IMR-90 (cell line): Measurements from ENCODE around the gene NLRC5. TPM values are rescaled to one million over a fixed set of nuclear protein-coding genes. Genes with fewer than 3 reads are reported as not detected.

Experiments used
- ATAC-seq: fragments of 200-7000 bp; cut with Tn5 transposase; 2 replicates; pipeline ENCODE4 v1.9.1; 2020; ENCODE audit warnings: low read depth, mild to moderate bottlenecking, moderate library complexity
- BruUV-seq: library from RNA; stranded (reverse); fragments of 400-500 nt; replicated peaks from 2 replicates; lab custom pipeline; 2021; lab: Mats Ljungman, UMichigan
- CTCF ChIA-PET: fragments of 300-600 bp; formaldehyde crosslinking; extraction: SDS; loops from one replicate; lab custom pipeline; 2021; ENCODE audit warnings: antibody characterized with exemption; lab: Yijun Ruan, JAX
- POLR2A ChIA-PET: fragments of 300-600 bp; sonication (Branson Sonifier 250); formaldehyde crosslinking; loops from one replicate; lab custom pipeline; 2022; ENCODE audit warnings: antibody characterized with exemption; ENCODE audit not compliant: unreplicated experiment; lab: Charles Lee
- DNase-seq: peaks from one replicate; pipeline ENCODE4 v3.0.0; 2013
- H2AFZ ChIP-seq: replicated peaks from 2 replicates; pipeline ENCODE3; 2013; ENCODE audit warnings: low read length, mild to moderate bottlenecking; ENCODE audit not compliant: poor library complexity
- H2AK5ac ChIP-seq: 2 replicates; pipeline ENCODE4 v1.6.1; 2013; ENCODE audit warnings: low read depth, low read length, inconsistent platforms
- H2AK9ac ChIP-seq: replicated peaks from 2 replicates; pipeline ENCODE3; 2013; ENCODE audit warnings: mild to moderate bottlenecking, low read depth, low read length, moderate library complexity; ENCODE audit not compliant: poor library complexity
- H2BK120ac ChIP-seq: 2 replicates; pipeline ENCODE4 v1.6.1; 2013; ENCODE audit warnings: low read depth, low read length, inconsistent platforms
- H2BK15ac ChIP-seq: 3 replicates; pipeline ENCODE4 v1.6.1; 2013; ENCODE audit warnings: low read depth, low read length, inconsistent platforms
- H2BK20ac ChIP-seq: 2 replicates; pipeline ENCODE4 v1.6.1; 2013; ENCODE audit warnings: low read depth, mild to moderate bottlenecking, inconsistent platforms, low read length, moderate library complexity
- H2BK5ac ChIP-seq: 2 replicates; pipeline ENCODE4 v1.6.1; 2013; ENCODE audit warnings: mild to moderate bottlenecking, low read depth, low read length, inconsistent platforms; ENCODE audit not compliant: poor library complexity, severe bottlenecking
- H3K14ac ChIP-seq: replicated peaks from 2 replicates; pipeline ENCODE4 v1.6.1; 2013; ENCODE audit warnings: low read depth, low read length, inconsistent platforms
- H3K18ac ChIP-seq: 2 replicates; pipeline ENCODE4 v1.6.1; 2013; ENCODE audit warnings: low read depth, low read length, control low read depth
- H3K23ac ChIP-seq: 2 replicates; pipeline ENCODE4 v1.6.1; 2013; ENCODE audit warnings: low read depth, low read length, inconsistent platforms
- H3K27ac ChIP-seq: 2 replicates; pipeline ENCODE4 v1.5.1; 2013; ENCODE audit warnings: mild to moderate bottlenecking, control low read depth, low read length; ENCODE audit not compliant: insufficient read depth
- H3K27me3 ChIP-seq: 2 replicates; pipeline ENCODE4 v1.6.1; 2013; ENCODE audit warnings: low read length; ENCODE audit not compliant: control insufficient read depth, insufficient read depth
- H3K36me3 ChIP-seq: 2 replicates; pipeline ENCODE4 v1.6.1; 2013; ENCODE audit warnings: low read length, mixed read lengths; ENCODE audit not compliant: control insufficient read depth, insufficient read depth
- H3K4ac ChIP-seq: 2 replicates; pipeline ENCODE4 v1.6.1; 2013; ENCODE audit warnings: low read depth, low read length, inconsistent platforms
- H3K4me1 ChIP-seq: 2 replicates; pipeline ENCODE4 v1.6.1; 2013; ENCODE audit warnings: low read length, mixed read lengths; ENCODE audit not compliant: control insufficient read depth, insufficient read depth
- H3K4me2 ChIP-seq: 2 replicates; pipeline ENCODE4 v1.6.1; 2013; ENCODE audit warnings: low read depth, mild to moderate bottlenecking, control low read depth, low read length, moderate library complexity
- H3K4me3 ChIP-seq: 2 replicates; pipeline ENCODE4 v1.5.1; 2013; ENCODE audit warnings: low read depth, mild to moderate bottlenecking, control low read depth, low read length, moderate library complexity; ENCODE audit not compliant: insufficient read depth
- H3K56ac ChIP-seq: 2 replicates; pipeline ENCODE4 v1.6.1; 2013; ENCODE audit warnings: low read length, inconsistent platforms; ENCODE audit not compliant: insufficient read depth; ENCODE audit errors: extremely low read depth
- H3K79me1 ChIP-seq, 2 experiments: 2 replicates each; pipeline ENCODE4 v1.6.1; 2013; ENCODE audit warnings: low read length in 2 of 2, inconsistent platforms in 1 of 2, low read depth in 1 of 2
- H3K9ac ChIP-seq: 2 replicates; pipeline ENCODE4 v1.6.1; 2013; ENCODE audit warnings: low read depth, low read length, control low read depth
- H3K9me1 ChIP-seq: 2 replicates; pipeline ENCODE4 v1.6.1; 2013; ENCODE audit warnings: low read length, inconsistent platforms; ENCODE audit not compliant: insufficient read depth
- H3K9me3 ChIP-seq: 2 replicates; pipeline ENCODE4 v1.6.1; 2013; ENCODE audit warnings: low read length; ENCODE audit not compliant: control insufficient read depth, insufficient read depth
- H4K20me1 ChIP-seq: 2 replicates; pipeline ENCODE4 v1.6.1; 2013; ENCODE audit warnings: low read length, inconsistent platforms; ENCODE audit not compliant: insufficient read depth
- H4K5ac ChIP-seq: 2 replicates; pipeline ENCODE4 v1.6.1; 2013; ENCODE audit warnings: mild to moderate bottlenecking, low read depth, low read length, control low read depth
- H4K8ac ChIP-seq, 2 experiments: 2 replicates each; pipeline ENCODE4 v1.6.1; 2013; ENCODE audit warnings: low read depth in 2 of 2, low read length in 2 of 2, control low read depth in 1 of 2, inconsistent platforms in 1 of 2
- H4K91ac ChIP-seq: 2 replicates; pipeline ENCODE4 v1.6.1; 2013; ENCODE audit warnings: low read depth, low read length, inconsistent platforms; ENCODE audit not compliant: insufficient read depth
- BHLHE40 ChIP-seq: fragments of 150-350 bp; IDR thresholded peaks from 2 replicates; pipeline ENCODE4 v1.6.1; 2016; ENCODE audit warnings: mild to moderate bottlenecking, low read depth, low read length
- CEBPB ChIP-seq: IDR thresholded peaks from 2 replicates; pipeline ENCODE4 v1.6.1; 2012; ENCODE audit warnings: low read depth, low read length, improper control_type of control experiment
- CHD1 ChIP-seq: IDR thresholded peaks from 2 replicates; pipeline ENCODE4 v1.6.1; 2012; ENCODE audit warnings: low read depth, low read length, improper control_type of control experiment
- ELK1 ChIP-seq: fragments of 150-350 bp; IDR thresholded peaks from 2 replicates; pipeline ENCODE4 v1.6.1; 2016; ENCODE audit warnings: low read depth, mild to moderate bottlenecking, low read length, moderate library complexity, borderline replicate concordance
- FOS ChIP-seq: fragments of 150-350 bp; IDR thresholded peaks from 2 replicates; pipeline ENCODE4 v1.6.1; 2016; ENCODE audit warnings: low read depth, low read length
- MAZ ChIP-seq: IDR thresholded peaks from 2 replicates; pipeline ENCODE4 v1.6.1; 2012; ENCODE audit warnings: low read depth, mild to moderate bottlenecking, low read length, improper control_type of control experiment, moderate library complexity, borderline replicate concordance
- MXI1 ChIP-seq: IDR thresholded peaks from 2 replicates; pipeline ENCODE4 v1.6.1; 2012; ENCODE audit warnings: low read depth, mild to moderate bottlenecking, low read length, moderate library complexity, borderline replicate concordance
- NFE2L2 ChIP-seq: fragments of 150-350 bp; IDR thresholded peaks from 2 replicates; pipeline ENCODE4 v1.6.1; 2016; ENCODE audit warnings: low read depth, mild to moderate bottlenecking, low read length
- POLR2A ChIP-seq: IDR thresholded peaks from 2 replicates; pipeline ENCODE4 v1.6.1; 2012; ENCODE audit warnings: mild to moderate bottlenecking, low read depth, low read length
- RAD21 ChIP-seq: IDR thresholded peaks from 2 replicates; pipeline ENCODE4 v1.6.1; 2012; ENCODE audit warnings: low read length, improper control_type of control experiment
- RCOR1 ChIP-seq: IDR thresholded peaks from 2 replicates; pipeline ENCODE4 v1.6.1; 2012; ENCODE audit warnings: mild to moderate bottlenecking, low read length, improper control_type of control experiment; ENCODE audit not compliant: insufficient replicate concordance
- RFX5 ChIP-seq: IDR thresholded peaks from 2 replicates; pipeline ENCODE4 v1.8.0; 2012; ENCODE audit warnings: low read depth, mild to moderate bottlenecking, low read length, moderate library complexity
- SMC3 ChIP-seq: fragments of 150-350 bp; IDR thresholded peaks from 2 replicates; pipeline ENCODE4 v1.6.1; 2016; ENCODE audit warnings: low read depth, mild to moderate bottlenecking, antibody characterized with exemption, low read length, moderate library complexity
- USF2 ChIP-seq: fragments of 150-350 bp; IDR thresholded peaks from 2 replicates; pipeline ENCODE4 v1.6.1; 2017; ENCODE audit warnings: mild to moderate bottlenecking, antibody characterized with exemption, low read length, low read depth
- WGBS, 2 experiments: methylation state at CpG; one replicate each; pipeline versions ENCODE4 v1.1.5 to v1.1.7; 2013; ENCODE audit warnings: missing lambda C conversion rate in 2 of 2; ENCODE audit not compliant: insufficient read length in 1 of 2; ENCODE audit errors: extremely low coverage in 2 of 2; 5-methylcytosine and 5-hydroxymethylcytosine counted together
- dilution Hi-C: fragments of 300-500 bp; cut with HindIII; formaldehyde crosslinking; loops from one replicate; pipeline ENCODE4 v1.14.3; 2018; ENCODE audit warnings: low sequenced_read_pairs; ENCODE audit not compliant: unreplicated experiment
- in situ Hi-C: fragments of 300-500 bp; cut with MboI; formaldehyde crosslinking; loops from 3 replicates; pipeline ENCODE4 v1.14.3; 2019; ENCODE audit warnings: low sequenced_read_pairs, inconsistent platforms, mixed read lengths
- intact Hi-C: fragments of 100-400 bp; cut with micrococcal nuclease; formaldehyde crosslinking; loops from 2 replicates; pipeline ENCODE4 v1.10.0; 2022
- polyA plus RNA-seq, 3 experiments: library from polyadenylated mRNA; depleted of rRNA; stranded (reverse); fragments of >200 nt; gene quantifications; 2 replicates each; pipeline ENCODE4 v1.2.3, GENCODE V29; 2012; ENCODE audit warnings: low replicate concordance in 1 of 3
- total RNA-seq: library from RNA; depleted of rRNA; stranded (reverse); fragments of >200 nt; gene quantifications from 2 replicates; pipeline ENCODE4 v1.2.3, GENCODE V29; 2012

Gene NLRC5
- total and polyA plus RNA-seq, 2 of the 4 experiments (the other 2 are of a cell fraction) = 9.1 to 14.9 TPM

GRCh38 chr16:56993204-56993603 is 3.8 kb downstream of the NLRC5 start:
- intact Hi-C loops (no loop called here), in situ Hi-C loops (no loop called here), dilution Hi-C loops (no loop called here)
- Histone ChIP-seq H3K23ac (no peak overlapping the region), H2BK120ac (no peak overlapping the region), H3K36me3 (no peaks in the 10 kb centered on the region; the same call in 1 of the 2 replicates), H3K9me1 (peaks cover 16% of the 10 kb centered on the region), H4K20me1 (no peaks in the 10 kb centered on the region), H3K4me2 (no peak overlapping the region), H3K27ac (no peak overlapping the region), H3K18ac (no peak overlapping the region), H4K91ac (no peak overlapping the region), H3K9ac (no peak overlapping the region), H3K4me1 (peaks cover 22% of the 10 kb centered on the region), H3K9me3 (no peaks in the 10 kb centered on the region), H4K5ac (no peak overlapping the region), H2BK20ac (no peak overlapping the region), H3K14ac (no peak overlapping the region), H2BK15ac (no peak overlapping the region), H3K79me1 (peaks cover 25 to 81% of the 10 kb centered on the region in 2 experiments), H4K8ac (no peak overlapping the region), H2AFZ (no peak overlapping the region), H3K4me3 (no peak overlapping the region), H3K56ac (no peak overlapping the region), H3K27me3 (no peaks in the 10 kb centered on the region), H2AK9ac (no peak overlapping the region), H2BK5ac (no peak overlapping the region), H2AK5ac (no peak overlapping the region), H3K4ac (no peak overlapping the region)
- peak; percentile 36 for DNase-seq
- ChIA-PET POLR2A (interaction anchor here (0.6 kb wide), 1 partner anchor 28 kb away, joined by 3 read pairs; no protein-coding TSS in a partner anchor), CTCF (no interaction called here)
- no CpG with 5 or more reads among the region's 2 CpGs for WGBS, 2 experiments
- no TSS peak for BruUV-seq
- ATAC-seq = no peak
- TF ChIP-seq ELK1 (no peak), MXI1 (no peak), MAZ (no peak), CEBPB (no peak), CHD1 (no peak), FOS (no peak), SMC3 (no peak), USF2 (no peak), RCOR1 (no peak), BHLHE40 (no peak), POLR2A (no peak), NFE2L2 (no peak), RAD21 (no peak), RFX5 (no peak)
